Loucy (cell line): ENCODE measurements around the gene RCBTB1.

Experiments
- H2AFZ ChIP-seq: fragments of 200-600 bp; sonication (generic); 2 replicates; pipeline ENCODE4 v1.6.0; 2016; ENCODE audit warnings: antibody characterized with exemption, mild to moderate bottlenecking, low read length, moderate library complexity
- H3F3A ChIP-seq: fragments of 200-600 bp; 2 replicates; pipeline ENCODE4 v1.6.0; 2016; ENCODE audit warnings: antibody characterized with exemption, low read depth, mild to moderate bottlenecking
- H3K27me3 ChIP-seq: fragments of 200-600 bp; sonication (generic); 2 replicates; pipeline ENCODE4 v1.6.1; 2014; ENCODE audit warnings: low read length, mild to moderate bottlenecking; ENCODE audit not compliant: insufficient read depth, poor library complexity, severe bottlenecking
- H3K36me3 ChIP-seq: fragments of 200-600 bp; sonication (generic); 2 replicates; pipeline ENCODE4 v1.6.1; 2016; ENCODE audit warnings: low read length; ENCODE audit not compliant: insufficient read depth
- H3K4me1 ChIP-seq: fragments of 200-600 bp; sonication (generic); 2 replicates; pipeline ENCODE4 v1.5.1; 2014; ENCODE audit warnings: low read length, mild to moderate bottlenecking; ENCODE audit not compliant: insufficient read depth, poor library complexity, severe bottlenecking
- H3K4me2 ChIP-seq: fragments of 200-600 bp; sonication (generic); 2 replicates; pipeline ENCODE4 v1.6.0; 2014; ENCODE audit warnings: antibody characterized with exemption, low read length, low read depth, mild to moderate bottlenecking; ENCODE audit not compliant: poor library complexity, severe bottlenecking
- H3K4me3 ChIP-seq: fragments of 200-600 bp; sonication (generic); 2 replicates; pipeline ENCODE4 v1.5.1; 2014; ENCODE audit warnings: low read length, mild to moderate bottlenecking, mixed read lengths; ENCODE audit not compliant: poor library complexity, severe bottlenecking
- H3K79me2 ChIP-seq: fragments of 200-600 bp; sonication (generic); 2 replicates; pipeline ENCODE4 v1.6.1; 2014; ENCODE audit warnings: low read length; ENCODE audit not compliant: insufficient read depth
- H3K9ac ChIP-seq: fragments of 200-600 bp; sonication (generic); 2 replicates; pipeline ENCODE4 v1.6.0; 2014; ENCODE audit warnings: mild to moderate bottlenecking, low read depth, low read length, moderate library complexity; ENCODE audit not compliant: poor library complexity, severe bottlenecking
- H3K9me2 ChIP-seq: fragments of 200-600 bp; sonication (generic); replicated peaks from 2 replicates; pipeline ENCODE4 v1.6.1; 2016; ENCODE audit warnings: low read depth, low read length, mixed read lengths
- H3K9me3 ChIP-seq: fragments of 200-600 bp; sonication (generic); 2 replicates; pipeline ENCODE4 v1.6.1; 2014; ENCODE audit warnings: mild to moderate bottlenecking, antibody characterized with exemption, low read length, low read depth; ENCODE audit not compliant: insufficient read depth
- H4K20me1 ChIP-seq: fragments of 200-600 bp; sonication (generic); 2 replicates; pipeline ENCODE4 v1.6.0; 2014; ENCODE audit warnings: antibody characterized with exemption, low read length, mild to moderate bottlenecking; ENCODE audit not compliant: insufficient read depth, poor library complexity, severe bottlenecking
- CTCF ChIP-seq: fragments of 200-600 bp; sonication (generic); conservative IDR thresholded peaks from 2 replicates; pipeline ENCODE4 v1.5.1; 2014; ENCODE audit warnings: mild to moderate bottlenecking, antibody characterized with exemption, low read length
- EZH2phosphoT487 ChIP-seq: fragments of 200-600 bp; IDR thresholded peaks from 2 replicates; pipeline ENCODE4 v1.6.1; 2018; ENCODE audit warnings: antibody characterized with exemption, mild to moderate bottlenecking, moderate library complexity, borderline replicate concordance

RCBTB1 gene

GRCh38 chr13:49630580-49630979 lies 45.2 kb upstream of the RCBTB1 start:
- H3K36me3 ChIP-seq: no peaks in the 10 kb centered on the region
- no peaks in the 10 kb centered on the region for H4K20me1 ChIP-seq
- H2AFZ ChIP-seq: no peak overlapping the region
- no peaks in the 10 kb centered on the region for H3F3A ChIP-seq
- H3K4me3 ChIP-seq: no peak overlapping the region
- no peaks in the 10 kb centered on the region for H3K79me2 ChIP-seq
- H3K9ac ChIP-seq: no peak overlapping the region
- no peaks in the 10 kb centered on the region for H3K4me1 ChIP-seq
- H3K4me2 ChIP-seq: no peak overlapping the region
- no peaks in the 10 kb centered on the region for H3K9me2 ChIP-seq
- TF ChIP-seq EZH2phosphoT487: no peak
- no peak for TF ChIP-seq CTCF
- H3K9me3 ChIP-seq: no peaks in the 10 kb centered on the region
- no peaks in the 10 kb centered on the region for H3K27me3 ChIP-seq

- Histone ChIP-seq H4K20me1 (no peaks in the 10 kb centered on the region), H3F3A (no peaks in the 10 kb centered on the region), H3K9me3 (no peaks in the 10 kb centered on the region), H3K79me2 (no peaks in the 10 kb centered on the region), H3K9me2 (no peaks in the 10 kb centered on the region), H3K27me3 (no peaks in the 10 kb centered on the region), H3K4me3 (no peak overlapping the region), H3K4me2 (no peak overlapping the region), H3K9ac (no peak overlapping the region), H3K4me1 (no peaks in the 10 kb centered on the region), H3K36me3 (no peaks in the 10 kb centered on the region), H2AFZ (no peak overlapping the region)
- no peak for TF ChIP-seq CTCF
- TF ChIP-seq EZH2phosphoT487: no peak
Measured at GRCh38 chr13:49629947-49630346, 44.6 kb upstream of the RCBTB1 start.

GRCh38 chr13:49629196-49629938 lies 44.0 kb upstream of the RCBTB1 start:
- no peak overlapping the region for H2AFZ ChIP-seq

More at GRCh38 chr13:49629196-49629938, 44.0 kb upstream of the RCBTB1 start:
- Histone ChIP-seq H3K79me2 (no peaks in the 10 kb centered on the region), H3K4me1 (no peaks in the 10 kb centered on the region), H3K27me3 (no peaks in the 10 kb centered on the region), H3K9me3 (no peaks in the 10 kb centered on the region), H3K9me2 (no peaks in the 10 kb centered on the region), H3K4me2 (peak overlapping the region; percentile 64), H3K4me3 (peak overlapping the region; percentile 66), H4K20me1 (no peaks in the 10 kb centered on the region), H3K36me3 (no peaks in the 10 kb centered on the region), H3F3A (no peaks in the 10 kb centered on the region), H3K9ac (no peak overlapping the region)
- TF ChIP-seq EZH2phosphoT487: no peak
- TF ChIP-seq CTCF: no peak
